Measurements from ENCODE around the gene DNM3. TPM values are rescaled to one million over a fixed set of nuclear protein-coding genes. Genes with fewer than 3 reads are reported as not detected.

Gene DNM3
- total and polyA plus RNA-seq, 2 experiments from 2014 or later = 5.2 to 12.2 TPM

- peaks cover 4% of the 10 kb centered on the region for H3K4me1 ChIP-seq (ENCODE audit: insufficient read depth)
- H3K36me3 ChIP-seq (ENCODE audit: insufficient read depth) = no peaks in the 10 kb centered on the region
- H3K9me3 Mint-ChIP-seq = no peaks in the 10 kb centered on the region
- H3K4me1 Mint-ChIP-seq = peaks cover 4% of the 10 kb centered on the region; the same call in 2 of the 3 replicates
- no peak for ATAC-seq
- H3K27me3 Mint-ChIP-seq (ENCODE audit: insufficient read depth, low read depth, poor library complexity) = no peaks in the 10 kb centered on the region
- H3K4me2 ChIP-seq = no peak overlapping the region
- H3K36me3 Mint-ChIP-seq (ENCODE audit: low read depth) = no peaks in the 10 kb centered on the region
- no peak overlapping the region for H3K4me3 Mint-ChIP-seq
- H3K27ac Mint-ChIP-seq = no peak overlapping the region
- no peak overlapping the region for H3K27ac ChIP-seq (ENCODE audit: low read depth)
- no peak for DNase-seq (ENCODE audit: low spot score)
- H2AFZ ChIP-seq = no peak overlapping the region
- no peaks in the 10 kb centered on the region for H3K79me2 ChIP-seq (replicated peaks; ENCODE audit: insufficient read depth)
- TF ChIP-seq POLR2AphosphoS5 (IDR thresholded peaks at IDR 0.05; ENCODE audit: low read depth) (no peak), CREB1 (CRISPR knock-in tag; IDR thresholded peaks at IDR 0.05; ENCODE audit: low read depth) (no peak), CTCF (conservative IDR thresholded peaks at IDR 0.05; ENCODE audit: low read depth in 2 of 2) (no peak), ZNF114 (CRISPR knock-in tag; IDR thresholded peaks at IDR 0.05) (no peak), ETS1 (IDR thresholded peaks at IDR 0.05) (no peak)
- TF ChIP-seq, protein P1, sequence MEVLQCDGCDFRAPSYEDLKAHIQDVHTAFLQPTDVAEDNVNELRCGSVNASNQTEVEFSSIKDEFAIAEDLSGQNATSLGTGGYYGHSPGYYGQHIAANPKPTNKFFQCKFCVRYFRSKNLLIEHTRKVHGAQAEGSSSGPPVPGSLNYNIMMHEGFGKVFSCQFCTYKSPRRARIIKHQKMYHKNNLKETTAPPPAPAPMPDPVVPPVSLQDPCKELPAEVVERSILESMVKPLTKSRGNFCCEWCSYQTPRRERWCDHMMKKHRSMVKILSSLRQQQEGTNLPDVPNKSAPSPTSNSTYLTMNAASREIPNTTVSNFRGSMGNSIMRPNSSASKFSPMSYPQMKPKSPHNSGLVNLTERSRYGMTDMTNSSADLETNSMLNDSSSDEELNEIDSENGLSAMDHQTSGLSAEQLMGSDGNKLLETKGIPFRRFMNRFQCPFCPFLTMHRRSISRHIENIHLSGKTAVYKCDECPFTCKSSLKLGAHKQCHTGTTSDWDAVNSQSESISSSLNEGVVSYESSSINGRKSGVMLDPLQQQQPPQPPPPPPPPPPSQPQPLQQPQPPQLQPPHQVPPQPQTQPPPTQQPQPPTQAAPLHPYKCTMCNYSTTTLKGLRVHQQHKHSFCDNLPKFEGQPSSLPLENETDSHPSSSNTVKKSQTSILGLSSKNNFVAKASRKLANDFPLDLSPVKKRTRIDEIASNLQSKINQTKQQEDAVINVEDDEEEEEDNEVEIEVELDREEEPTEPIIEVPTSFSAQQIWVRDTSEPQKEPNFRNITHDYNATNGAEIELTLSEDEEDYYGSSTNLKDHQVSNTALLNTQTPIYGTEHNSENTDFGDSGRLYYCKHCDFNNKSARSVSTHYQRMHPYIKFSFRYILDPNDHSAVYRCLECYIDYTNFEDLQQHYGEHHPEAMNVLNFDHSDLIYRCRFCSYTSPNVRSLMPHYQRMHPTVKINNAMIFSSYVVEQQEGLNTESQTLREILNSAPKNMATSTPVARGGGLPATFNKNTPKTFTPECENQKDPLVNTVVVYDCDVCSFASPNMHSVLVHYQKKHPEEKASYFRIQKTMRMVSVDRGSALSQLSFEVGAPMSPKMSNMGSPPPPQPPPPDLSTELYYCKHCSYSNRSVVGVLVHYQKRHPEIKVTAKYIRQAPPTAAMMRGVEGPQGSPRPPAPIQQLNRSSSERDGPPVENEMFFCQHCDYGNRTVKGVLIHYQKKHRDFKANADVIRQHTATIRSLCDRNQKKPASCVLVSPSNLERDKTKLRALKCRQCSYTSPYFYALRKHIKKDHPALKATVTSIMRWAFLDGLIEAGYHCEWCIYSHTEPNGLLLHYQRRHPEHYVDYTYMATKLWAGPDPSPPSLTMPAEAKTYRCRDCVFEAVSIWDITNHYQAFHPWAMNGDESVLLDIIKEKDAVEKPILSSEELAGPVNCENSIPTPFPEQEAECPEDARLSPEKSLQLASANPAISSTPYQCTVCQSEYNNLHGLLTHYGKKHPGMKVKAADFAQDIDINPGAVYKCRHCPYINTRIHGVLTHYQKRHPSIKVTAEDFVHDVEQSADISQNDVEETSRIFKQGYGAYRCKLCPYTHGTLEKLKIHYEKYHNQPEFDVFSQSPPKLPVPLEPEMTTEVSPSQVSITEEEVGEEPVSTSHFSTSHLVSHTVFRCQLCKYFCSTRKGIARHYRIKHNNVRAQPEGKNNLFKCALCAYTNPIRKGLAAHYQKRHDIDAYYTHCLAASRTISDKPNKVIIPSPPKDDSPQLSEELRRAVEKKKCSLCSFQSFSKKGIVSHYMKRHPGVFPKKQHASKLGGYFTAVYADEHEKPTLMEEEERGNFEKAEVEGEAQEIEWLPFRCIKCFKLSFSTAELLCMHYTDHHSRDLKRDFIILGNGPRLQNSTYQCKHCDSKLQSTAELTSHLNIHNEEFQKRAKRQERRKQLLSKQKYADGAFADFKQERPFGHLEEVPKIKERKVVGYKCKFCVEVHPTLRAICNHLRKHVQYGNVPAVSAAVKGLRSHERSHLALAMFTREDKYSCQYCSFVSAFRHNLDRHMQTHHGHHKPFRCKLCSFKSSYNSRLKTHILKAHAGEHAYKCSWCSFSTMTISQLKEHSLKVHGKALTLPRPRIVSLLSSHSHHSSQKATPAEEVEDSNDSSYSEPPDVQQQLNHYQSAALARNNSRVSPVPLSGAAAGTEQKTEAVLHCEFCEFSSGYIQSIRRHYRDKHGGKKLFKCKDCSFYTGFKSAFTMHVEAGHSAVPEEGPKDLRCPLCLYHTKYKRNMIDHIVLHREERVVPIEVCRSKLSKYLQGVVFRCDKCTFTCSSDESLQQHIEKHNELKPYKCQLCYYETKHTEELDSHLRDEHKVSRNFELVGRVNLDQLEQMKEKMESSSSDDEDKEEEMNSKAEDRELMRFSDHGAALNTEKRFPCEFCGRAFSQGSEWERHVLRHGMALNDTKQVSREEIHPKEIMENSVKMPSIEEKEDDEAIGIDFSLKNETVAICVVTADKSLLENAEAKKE (CRISPR knock-in tag; IDR thresholded peaks at IDR 0.05) = no peak
- H4K20me1 ChIP-seq (replicated peaks; ENCODE audit: insufficient read depth) = no peaks in the 10 kb centered on the region
- no peaks in the 10 kb centered on the region for H3K9me2 ChIP-seq (ENCODE audit: insufficient read depth)
- no peaks in the 10 kb centered on the region for H3F3A ChIP-seq (replicated peaks; ENCODE audit: low read depth)
- no peaks in the 10 kb centered on the region for H3K27me3 ChIP-seq (ENCODE audit: insufficient read depth)
- no peak overlapping the region for H3K4me3 ChIP-seq
Measured at GRCh38 chr1:171877701-171878100, 36.4 kb downstream of the DNM3 start.
